ENCODE data around the gene OR2B3.

The OR2B3 gene

DNA sequence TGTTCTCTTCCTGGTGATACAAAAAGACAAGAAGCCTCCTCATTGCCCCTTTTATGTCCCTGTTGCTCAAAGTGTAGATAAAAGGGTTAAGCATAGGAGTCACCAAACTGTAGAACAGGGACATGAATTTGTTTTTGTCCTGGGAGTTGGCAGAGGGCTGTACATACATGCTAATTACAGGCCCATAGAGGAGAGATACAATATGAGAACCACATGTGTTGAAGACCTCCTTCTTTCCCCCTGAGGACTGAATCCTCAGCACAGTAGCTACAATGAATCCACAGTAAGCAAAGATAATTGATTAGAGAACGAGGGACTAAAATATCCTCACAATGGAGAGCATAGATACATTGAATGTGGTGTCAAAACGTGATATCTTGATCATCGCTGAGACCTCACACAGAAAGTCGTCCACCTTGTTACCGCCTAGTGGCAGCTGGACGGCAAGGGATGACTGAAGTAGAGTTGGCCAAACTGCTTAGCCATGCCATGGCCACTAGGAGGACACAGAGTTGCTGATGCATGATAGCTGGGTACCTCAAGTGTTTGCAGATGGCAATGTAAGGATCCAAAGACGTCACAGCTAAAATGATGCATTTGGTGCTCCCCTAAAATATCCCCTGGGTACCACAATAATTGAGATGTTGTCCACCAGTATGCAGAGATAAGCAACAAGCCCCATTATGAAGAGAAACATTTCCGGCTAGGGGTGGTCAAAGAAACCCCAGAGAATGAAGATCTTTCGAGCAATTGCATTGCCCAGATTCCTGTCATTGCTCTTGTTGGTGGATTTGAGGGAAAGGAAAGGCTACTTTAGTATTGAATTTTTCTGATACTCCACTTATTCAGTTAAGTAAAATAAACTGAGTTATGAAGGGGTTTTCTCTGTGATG, 15.0 kb downstream of the OR2B3 start:
- no peak overlapping the region for H2AFZ ChIP-seq (ENCODE audit: low read depth)
- TF ChIP-seq, protein P1, sequence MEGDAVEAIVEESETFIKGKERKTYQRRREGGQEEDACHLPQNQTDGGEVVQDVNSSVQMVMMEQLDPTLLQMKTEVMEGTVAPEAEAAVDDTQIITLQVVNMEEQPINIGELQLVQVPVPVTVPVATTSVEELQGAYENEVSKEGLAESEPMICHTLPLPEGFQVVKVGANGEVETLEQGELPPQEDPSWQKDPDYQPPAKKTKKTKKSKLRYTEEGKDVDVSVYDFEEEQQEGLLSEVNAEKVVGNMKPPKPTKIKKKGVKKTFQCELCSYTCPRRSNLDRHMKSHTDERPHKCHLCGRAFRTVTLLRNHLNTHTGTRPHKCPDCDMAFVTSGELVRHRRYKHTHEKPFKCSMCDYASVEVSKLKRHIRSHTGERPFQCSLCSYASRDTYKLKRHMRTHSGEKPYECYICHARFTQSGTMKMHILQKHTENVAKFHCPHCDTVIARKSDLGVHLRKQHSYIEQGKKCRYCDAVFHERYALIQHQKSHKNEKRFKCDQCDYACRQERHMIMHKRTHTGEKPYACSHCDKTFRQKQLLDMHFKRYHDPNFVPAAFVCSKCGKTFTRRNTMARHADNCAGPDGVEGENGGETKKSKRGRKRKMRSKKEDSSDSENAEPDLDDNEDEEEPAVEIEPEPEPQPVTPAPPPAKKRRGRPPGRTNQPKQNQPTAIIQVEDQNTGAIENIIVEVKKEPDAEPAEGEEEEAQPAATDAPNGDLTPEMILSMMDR (conservative IDR thresholded peaks at IDR 0.05; ENCODE audit: low read depth, low read length) = peak; percentile 57

DNA sequence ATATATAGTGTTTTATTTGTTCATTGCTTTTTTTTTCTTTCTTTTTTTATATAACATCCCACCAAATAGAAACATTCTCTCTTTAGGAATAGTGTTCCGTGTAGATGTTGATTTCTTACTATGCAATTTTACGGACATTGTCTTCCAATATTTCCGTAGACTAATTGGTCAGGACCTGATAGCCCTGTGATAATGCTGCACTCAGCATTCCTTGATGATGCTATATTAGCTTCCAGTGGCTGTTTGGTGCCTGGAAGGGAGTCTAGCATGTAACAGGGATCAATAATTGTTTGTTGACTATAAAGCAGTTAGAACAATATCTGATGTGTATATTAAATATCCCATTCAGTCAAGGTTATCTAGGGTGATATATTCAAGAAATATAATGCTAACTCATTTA, 35.4 kb downstream of the OR2B3 start:
- no peaks in the 10 kb centered on the region for H3K79me2 ChIP-seq (ENCODE audit: insufficient read depth, low read depth)
- H3K36me3 ChIP-seq (ENCODE audit: insufficient read depth) = no peaks in the 10 kb centered on the region; the same call in 1 of the 2 replicates
- H3K27me3 ChIP-seq (ENCODE audit: insufficient read depth, low read depth) = no peaks in the 10 kb centered on the region
- no peak overlapping the region for H3K4me3 ChIP-seq (IDR thresholded peaks at IDR 0.05; ENCODE audit: insufficient read depth, low read depth, low read length)
- H4K20me1 ChIP-seq (ENCODE audit: insufficient read depth) = no peaks in the 10 kb centered on the region
- no peak overlapping the region for H3K4me2 ChIP-seq
- no peak overlapping the region for H2AFZ ChIP-seq (ENCODE audit: low read depth)
- H3K4me1 ChIP-seq (ENCODE audit: low read depth, poor library complexity, severe bottlenecking) = no peaks in the 10 kb centered on the region
- H3K9ac ChIP-seq = no peak overlapping the region
- H3K27ac ChIP-seq = no peak overlapping the region
- TF ChIP-seq, protein P1 (conservative IDR thresholded peaks at IDR 0.05; ENCODE audit: low read depth, low read length) = no peak

More for the DNA sequence above, 15.0 kb downstream of the OR2B3 start:
- Histone ChIP-seq H3K36me3 (ENCODE audit: insufficient read depth) (no peaks in the 10 kb centered on the region), H3K79me2 (ENCODE audit: insufficient read depth, low read depth) (no peaks in the 10 kb centered on the region), H3K9ac (no peak overlapping the region), H3K27ac (no peak overlapping the region), H3K27me3 (ENCODE audit: insufficient read depth, low read depth) (no peaks in the 10 kb centered on the region), H3K4me3 (IDR thresholded peaks at IDR 0.05; ENCODE audit: insufficient read depth, low read depth, low read length) (no peak overlapping the region), H3K4me1 (ENCODE audit: low read depth, poor library complexity, severe bottlenecking) (no peaks in the 10 kb centered on the region), H3K4me2 (no peak overlapping the region), H4K20me1 (ENCODE audit: insufficient read depth) (no peaks in the 10 kb centered on the region)

DNA sequence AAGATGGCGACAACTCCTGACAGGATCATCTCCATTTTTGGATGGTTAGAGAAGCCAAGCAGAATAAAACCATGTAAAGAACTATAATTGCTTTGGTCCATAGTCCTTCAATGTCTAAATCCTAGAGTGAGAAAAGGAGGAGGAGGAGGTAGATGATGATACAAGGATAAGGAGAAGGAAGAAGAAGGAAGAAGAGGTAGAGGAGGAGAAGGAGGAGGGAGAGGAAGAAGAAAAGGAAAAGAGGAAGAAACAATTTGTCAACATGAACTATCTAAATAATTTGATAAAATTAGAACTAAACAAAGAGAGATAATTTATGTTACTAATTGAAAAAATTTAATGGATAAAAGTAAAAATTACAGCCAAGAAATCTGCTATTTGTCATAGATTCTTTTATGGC, 42.0 kb downstream of the OR2B3 start, which contains the start of gene OR2W1:
TSS of gene OR2W1 (minus strand) at position 101 of the 400 bp plus-strand sequence. CDS start at position 101, 0 bp downstream.
- Histone ChIP-seq H3K4me1 (ENCODE audit: low read depth, poor library complexity, severe bottlenecking) (no peaks in the 10 kb centered on the region), H3K36me3 (ENCODE audit: insufficient read depth) (no peaks in the 10 kb centered on the region; the same call in 1 of the 2 replicates), H4K20me1 (ENCODE audit: insufficient read depth) (no peaks in the 10 kb centered on the region), H3K27me3 (ENCODE audit: insufficient read depth, low read depth) (no peaks in the 10 kb centered on the region), H3K4me2 (no peak within 1 kb of the TSS), H2AFZ (ENCODE audit: low read depth) (no peak within 1 kb of the TSS), H3K9ac (no peak within 1 kb of the TSS), H3K79me2 (ENCODE audit: insufficient read depth, low read depth) (no peaks in the 10 kb centered on the region), H3K4me3 (IDR thresholded peaks at IDR 0.05; ENCODE audit: insufficient read depth, low read depth, low read length) (no peak within 1 kb of the TSS), H3K27ac (no peak within 1 kb of the TSS)
- TF ChIP-seq, protein P1 (conservative IDR thresholded peaks at IDR 0.05; ENCODE audit: low read depth, low read length) = no peak

Data from KMS-11 (cell line).